Esophagus muscularis mucosa (tissue), 4 donors: ENCODE results near the gene HSPG2. TPM values are rescaled to one million over a fixed set of nuclear protein-coding genes. Genes with fewer than 3 reads are reported as not detected.

ENCODE experiments used
- DNase-seq: peaks from one replicate; pipeline ENCODE4 v3.0.0-alpha.2; 2017; ENCODE audit errors: extremely low spot score
- H3K27ac ChIP-seq, 4 donors: fragments of 200-600 bp; sonication (generic); replicated peaks in 1 of 4; 1 replicate in 3 of 4; 2 replicates in 1 of 4; pipeline ENCODE4 v1.5.1; 2016 to 2019; ENCODE audit warnings: mild to moderate bottlenecking in 1 of 4
- H3K27me3 ChIP-seq, 4 donors: fragments of 200-600 bp; sonication (generic); one replicate each; pipeline versions ENCODE4 v1.5.1 to v1.6.0; 2016 to 2019
- H3K36me3 ChIP-seq, 4 donors: fragments of 200-600 bp; sonication (generic); one replicate each; pipeline ENCODE4 v1.5.1; 2016 to 2019
- H3K4me1 ChIP-seq, 4 donors: fragments of 200-600 bp; sonication (generic); one replicate each; pipeline ENCODE4 v1.5.1; 2016 to 2019
- H3K4me3 ChIP-seq, 4 donors: fragments of 200-600 bp; sonication (generic); 1 replicate in 2 of 4; 2 replicates in 2 of 4; pipeline ENCODE4 v1.5.1; 2016 to 2019; ENCODE audit warnings: mild to moderate bottlenecking in 4 of 4, moderate library complexity in 1 of 4
- H3K9me3 ChIP-seq, 4 donors: fragments of 200-600 bp; sonication (generic); 1 replicate in 3 of 4; 2 replicates in 1 of 4; pipeline ENCODE4 v1.5.1; 2016 to 2019
- EP300 ChIP-seq: sonication (generic); formaldehyde crosslinking; IDR thresholded peaks from one replicate; pipeline ENCODE4 v1.6.1; 2017; ENCODE audit warnings: antibody characterized with exemption
- POLR2A ChIP-seq: fragments of 450-650 bp; IDR thresholded peaks from one replicate; pipeline ENCODE4 v1.6.1; 2017; ENCODE audit warnings: antibody characterized with exemption, moderate library complexity, mild to moderate bottlenecking, low read depth
- POLR2AphosphoS5 ChIP-seq, 2 donors: sonication (generic); formaldehyde crosslinking; IDR thresholded peaks; one replicate each; pipeline ENCODE4 v1.6.1; 2017; ENCODE audit warnings: antibody characterized with exemption in 2 of 2
- WGBS: methylation state at CpG from one replicate; pipeline ENCODE4 v1.1.5; 2018; 5-methylcytosine and 5-hydroxymethylcytosine counted together
- intact Hi-C: fragments of 100-400 bp; cut with DNase I; formaldehyde crosslinking; loops from one replicate; pipeline ENCODE4 v1.15.1; 2023
- total RNA-seq, 4 donors: library from RNA; depleted of rRNA; stranded (reverse); fragments of >200 nt; gene quantifications; one replicate each; pipeline versions ENCODE4 v1.1.0 to v1.2.1, GENCODE V29; 2016
- TF ChIP-seq, protein P1 (sequence below), 3 experiments: fragments of 200-600 bp in 2 of 3; fragments of 450-650 bp in 1 of 3; sonication (generic) in 2 of 3; IDR thresholded peaks; one replicate each; pipeline ENCODE4 v1.5.1; 2017 to 2019; ENCODE audit warnings: antibody characterized with exemption in 3 of 3, mild to moderate bottlenecking in 2 of 3, moderate library complexity in 1 of 3

Gene HSPG2
- total RNA-seq, 4 donors from 2014 or later: 414 to 1,199 (median 595) TPM

DNA sequence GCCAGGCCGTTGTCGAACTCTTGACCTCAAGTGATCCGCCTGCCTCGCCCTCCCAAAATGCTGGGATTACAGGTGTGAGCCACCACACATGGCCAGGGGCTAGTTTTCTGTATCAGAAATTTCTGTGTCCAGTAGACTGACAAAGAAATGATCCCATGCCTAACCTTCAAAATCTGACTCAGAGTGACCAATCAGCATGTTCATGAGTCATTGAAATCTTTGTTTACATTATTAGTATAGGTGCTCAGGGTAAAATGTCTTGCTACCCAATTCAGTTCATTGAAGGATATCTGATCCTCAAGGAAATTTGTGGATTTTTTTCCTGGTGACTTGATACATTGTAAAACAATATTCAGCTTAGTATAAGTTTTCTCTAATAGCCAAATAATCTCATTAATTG is 136.0 kb downstream of the HSPG2 start:
- intact Hi-C loops: no loop called here
- TF ChIP-seq POLR2AphosphoS5 (IDR thresholded peaks at IDR 0.05) (no peak), EP300 (no peak), POLR2A (no peak)
- TF ChIP-seq, protein P1, sequence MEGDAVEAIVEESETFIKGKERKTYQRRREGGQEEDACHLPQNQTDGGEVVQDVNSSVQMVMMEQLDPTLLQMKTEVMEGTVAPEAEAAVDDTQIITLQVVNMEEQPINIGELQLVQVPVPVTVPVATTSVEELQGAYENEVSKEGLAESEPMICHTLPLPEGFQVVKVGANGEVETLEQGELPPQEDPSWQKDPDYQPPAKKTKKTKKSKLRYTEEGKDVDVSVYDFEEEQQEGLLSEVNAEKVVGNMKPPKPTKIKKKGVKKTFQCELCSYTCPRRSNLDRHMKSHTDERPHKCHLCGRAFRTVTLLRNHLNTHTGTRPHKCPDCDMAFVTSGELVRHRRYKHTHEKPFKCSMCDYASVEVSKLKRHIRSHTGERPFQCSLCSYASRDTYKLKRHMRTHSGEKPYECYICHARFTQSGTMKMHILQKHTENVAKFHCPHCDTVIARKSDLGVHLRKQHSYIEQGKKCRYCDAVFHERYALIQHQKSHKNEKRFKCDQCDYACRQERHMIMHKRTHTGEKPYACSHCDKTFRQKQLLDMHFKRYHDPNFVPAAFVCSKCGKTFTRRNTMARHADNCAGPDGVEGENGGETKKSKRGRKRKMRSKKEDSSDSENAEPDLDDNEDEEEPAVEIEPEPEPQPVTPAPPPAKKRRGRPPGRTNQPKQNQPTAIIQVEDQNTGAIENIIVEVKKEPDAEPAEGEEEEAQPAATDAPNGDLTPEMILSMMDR (IDR thresholded peaks at IDR 0.05): no peak
- H3K27me3 ChIP-seq: no peaks in the 10 kb centered on the region
- no peaks in the 10 kb centered on the region for H3K4me1 ChIP-seq
- WGBS: 100% methylated on average over 4 of the region's 4 CpGs
- no peaks in the 10 kb centered on the region for H3K36me3 ChIP-seq
- H3K27ac ChIP-seq: no peak overlapping the region
- H3K9me3 ChIP-seq: no peaks in the 10 kb centered on the region
- no peak for DNase-seq
- no peak overlapping the region for H3K4me3 ChIP-seq

DNA sequence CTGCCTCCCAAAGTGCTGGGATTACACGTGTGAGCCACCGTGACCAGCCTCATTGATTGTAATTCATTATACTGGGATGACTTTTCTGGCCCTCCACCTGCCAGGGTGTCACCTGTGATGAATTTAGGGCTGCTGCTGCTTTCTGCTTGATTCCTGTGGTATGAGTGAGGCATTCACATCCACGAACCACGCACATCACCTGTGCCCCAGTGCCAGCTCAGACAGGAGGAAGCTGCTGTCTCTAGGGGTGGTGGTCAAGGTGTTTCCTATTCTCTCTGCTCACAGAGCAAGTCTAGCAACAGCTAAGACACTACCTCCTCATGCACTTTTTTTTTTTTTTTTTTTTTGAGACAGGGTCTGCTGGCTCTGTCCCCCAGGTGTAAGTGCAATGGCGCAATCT is 137.4 kb downstream of the HSPG2 start:
- WGBS: 73% methylated on average over 5 of the region's 5 CpGs
- Histone ChIP-seq H3K36me3 (no peaks in the 10 kb centered on the region), H3K27ac (no peak overlapping the region), H3K4me1 (no peaks in the 10 kb centered on the region), H3K4me3 (no peak overlapping the region), H3K9me3 (no peaks in the 10 kb centered on the region), H3K27me3 (no peaks in the 10 kb centered on the region)
- no peak for DNase-seq
- TF ChIP-seq, protein P1 (IDR thresholded peaks at IDR 0.05): no peak
- no peak for TF ChIP-seq EP300
- no peak for TF ChIP-seq POLR2A
- TF ChIP-seq POLR2AphosphoS5 (IDR thresholded peaks at IDR 0.05): no peak
- intact Hi-C loops: no loop called here

DNA sequence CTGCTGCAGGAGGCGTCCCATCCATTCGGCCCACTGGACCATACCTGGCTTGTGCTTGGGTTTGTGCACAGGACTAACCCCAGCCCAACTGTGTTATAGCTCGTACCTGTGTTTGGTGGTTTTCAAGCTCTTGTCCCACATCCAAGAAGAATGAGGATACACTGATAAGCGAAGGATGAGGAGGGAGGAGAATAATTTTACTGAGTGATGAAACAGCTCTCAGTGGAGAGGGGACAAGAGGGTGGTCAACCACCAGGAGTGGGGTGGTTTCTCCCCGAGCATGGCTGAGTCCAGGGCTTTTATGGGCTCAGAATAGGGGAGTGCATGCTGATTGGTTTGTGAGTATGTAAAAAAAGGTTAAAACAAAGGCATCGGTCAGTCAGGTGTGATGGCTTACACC is 142.0 kb downstream of the HSPG2 start:
- intact Hi-C loops: no loop called here
- WGBS: 88% methylated on average over 6 of the region's 6 CpGs

DNA sequence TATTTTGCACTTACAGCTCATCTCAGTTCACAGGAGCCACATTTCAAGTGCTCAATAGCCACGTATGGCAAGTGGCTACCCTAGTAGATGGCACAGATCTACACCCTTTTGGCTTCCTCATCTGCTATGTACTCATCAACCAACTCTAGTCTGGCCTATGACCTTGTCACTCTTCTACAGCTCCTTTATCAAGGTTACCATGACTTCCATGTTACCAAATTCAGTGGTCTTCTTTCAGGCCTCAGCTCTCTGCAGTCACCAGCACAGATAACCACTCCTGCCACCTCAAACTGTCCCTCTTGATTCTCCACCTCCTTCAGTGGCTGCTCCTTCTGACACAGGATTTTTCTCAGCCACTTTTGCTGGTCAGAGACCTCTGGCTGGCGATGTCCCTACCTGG is 142.5 kb downstream of the HSPG2 start:
- H3K27me3 ChIP-seq: no peaks in the 10 kb centered on the region
- no peaks in the 10 kb centered on the region for H3K4me1 ChIP-seq
- intact Hi-C loops: no loop called here
- DNase-seq: no peak
- no peak overlapping the region for H3K4me3 ChIP-seq
- H3K36me3 ChIP-seq: no peaks in the 10 kb centered on the region
- WGBS: 82% methylated on average over 2 of the region's 2 CpGs
- no peak overlapping the region for H3K27ac ChIP-seq
- TF ChIP-seq, protein P1 (IDR thresholded peaks at IDR 0.05): no peak
- TF ChIP-seq POLR2A: no peak
- no peak for TF ChIP-seq POLR2AphosphoS5 (IDR thresholded peaks at IDR 0.05)
- TF ChIP-seq EP300: no peak
- no peaks in the 10 kb centered on the region for H3K9me3 ChIP-seq

More for the DNA sequence above, 142.0 kb downstream of the HSPG2 start:
- DNase-seq: no peak
- Histone ChIP-seq H3K27ac (no peak overlapping the region), H3K27me3 (no peaks in the 10 kb centered on the region), H3K9me3 (no peaks in the 10 kb centered on the region), H3K4me3 (no peak overlapping the region), H3K36me3 (no peaks in the 10 kb centered on the region), H3K4me1 (no peaks in the 10 kb centered on the region)
- TF ChIP-seq POLR2A (no peak), EP300 (no peak), POLR2AphosphoS5 (IDR thresholded peaks at IDR 0.05) (no peak)
- TF ChIP-seq, protein P1 (IDR thresholded peaks at IDR 0.05): no peak

- no peaks in the 10 kb centered on the region for H3K9me3 ChIP-seq
- H3K36me3 ChIP-seq: no peaks in the 10 kb centered on the region
- no peaks in the 10 kb centered on the region for H3K27me3 ChIP-seq
- WGBS: 87% methylated on average over 2 of the region's 2 CpGs
- no peak overlapping the region for H3K4me3 ChIP-seq
- intact Hi-C loops: no loop called here
- TF ChIP-seq, protein P1 (IDR thresholded peaks at IDR 0.05): no peak
- TF ChIP-seq EP300 (no peak), POLR2AphosphoS5 (IDR thresholded peaks at IDR 0.05) (no peak), POLR2A (no peak)
- DNase-seq: no peak
- no peak overlapping the region for H3K27ac ChIP-seq
- H3K4me1 ChIP-seq: no peaks in the 10 kb centered on the region
These were observed 144.0 kb downstream of the HSPG2 start for GRCh38 chr1:21793104-21793503.
